A673 (cell line): ENCODE data around the gene ZNF524.

Source experiments
- CTCF ChIP-seq: fragments of 300-800, 200-600 bp; sonication (generic); conservative IDR thresholded peaks from 2 replicates; pipeline ENCODE4 v1.5.1; 2017; ENCODE audit warnings: low read depth, mild to moderate bottlenecking, antibody characterized with exemption, low read length, moderate library complexity, mixed read lengths
- EZH2 ChIP-seq: fragments of 200-600 bp; sonication (generic); IDR thresholded peaks from 2 replicates; pipeline ENCODE4 v1.6.1; 2017; ENCODE audit warnings: borderline replicate concordance, low read depth, mild to moderate bottlenecking, mixed read lengths, antibody characterized with exemption, low read length; ENCODE audit not compliant: poor library complexity, severe bottlenecking

- no peak for TF ChIP-seq CTCF
- no peak for TF ChIP-seq EZH2
These were observed 18.3 kb upstream of the ZNF524 start for GRCh38 chr19:55581823-55582223.
